ENCODE results near the gene SETMAR.

SETMAR gene

DNA sequence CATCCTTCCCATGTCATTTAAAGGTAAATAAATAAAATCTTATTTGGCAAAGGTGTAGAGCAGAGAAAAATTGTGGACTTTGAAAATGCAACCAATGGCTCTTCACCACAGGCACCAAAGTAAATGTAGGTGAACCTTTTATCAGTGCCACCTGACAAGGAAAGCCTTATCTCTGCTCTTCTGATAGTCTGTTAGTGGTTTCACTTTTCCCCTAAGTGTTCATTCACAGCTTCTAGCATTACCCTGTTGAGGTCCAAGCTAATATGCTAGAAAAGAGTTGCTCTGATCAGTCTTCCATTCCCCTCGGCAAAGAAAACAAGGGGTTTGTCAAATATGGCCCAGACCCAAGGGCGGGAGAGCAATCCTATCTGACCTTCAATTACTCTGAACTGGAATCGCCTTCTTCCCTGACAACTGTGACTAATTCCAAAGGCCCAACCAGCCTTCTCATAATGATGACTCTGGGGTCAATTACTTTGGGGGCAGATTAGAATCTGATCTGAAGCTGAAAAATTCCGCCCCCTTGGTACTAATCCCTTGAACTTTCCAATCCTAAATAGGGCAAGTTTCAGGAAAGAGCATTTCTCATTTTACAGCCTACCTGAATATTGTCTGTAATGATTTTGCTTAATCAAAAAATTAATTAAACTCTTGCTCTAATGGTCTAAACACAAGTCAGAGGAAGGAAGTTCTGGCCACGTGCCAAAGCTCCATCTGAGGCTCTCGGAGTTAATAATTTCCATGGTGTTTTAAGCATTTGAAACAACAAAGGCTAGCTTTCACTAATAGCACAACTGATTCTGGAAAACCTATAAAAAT lies 52.4 kb downstream of the SETMAR start:
- no peak for DNase-seq

GRCh38 chr3:4356220-4356540 lies 53.0 kb downstream of the SETMAR start:
- DNase-seq: no peak

DNA sequence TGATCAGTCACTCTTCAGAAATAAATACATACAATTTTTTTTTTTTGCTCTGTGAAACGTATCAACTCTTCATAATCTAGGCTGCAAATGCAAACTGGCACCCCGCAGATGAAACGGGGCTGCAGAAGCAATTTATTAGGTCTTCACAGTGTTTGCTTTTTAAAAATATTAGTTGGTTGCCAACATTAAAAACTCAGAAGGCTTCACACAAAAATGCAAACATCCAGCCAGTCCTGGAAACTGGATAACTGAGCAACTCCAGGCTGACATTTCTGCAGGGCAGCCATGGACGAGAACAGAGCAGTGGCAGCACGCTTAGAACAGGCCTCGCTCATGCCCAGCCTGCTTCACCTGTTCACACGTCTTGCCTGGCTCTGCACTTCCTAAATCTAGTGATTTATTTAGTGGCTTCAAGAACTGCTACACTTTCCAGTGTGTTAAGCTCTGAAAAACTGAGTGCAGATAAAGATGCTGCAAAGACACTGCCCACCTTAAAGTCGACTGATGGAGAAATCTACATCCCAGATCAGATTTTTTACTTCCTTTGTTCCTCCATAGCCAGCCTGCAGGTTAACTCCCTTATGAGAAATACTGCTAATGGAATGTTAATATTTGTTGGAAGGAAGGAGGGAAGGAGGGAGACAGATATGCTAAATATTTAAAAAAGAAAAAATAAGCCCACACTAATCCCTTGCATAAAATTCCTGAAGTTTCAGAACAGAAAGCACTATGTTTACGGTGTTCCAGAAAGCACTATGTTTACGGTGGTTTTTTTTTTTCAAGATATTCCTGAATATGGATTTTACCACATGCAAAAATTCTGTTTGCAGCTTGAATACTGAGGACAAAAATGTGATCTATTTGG lies 53.6 kb downstream of the SETMAR start:
- no peak for DNase-seq

DNA sequence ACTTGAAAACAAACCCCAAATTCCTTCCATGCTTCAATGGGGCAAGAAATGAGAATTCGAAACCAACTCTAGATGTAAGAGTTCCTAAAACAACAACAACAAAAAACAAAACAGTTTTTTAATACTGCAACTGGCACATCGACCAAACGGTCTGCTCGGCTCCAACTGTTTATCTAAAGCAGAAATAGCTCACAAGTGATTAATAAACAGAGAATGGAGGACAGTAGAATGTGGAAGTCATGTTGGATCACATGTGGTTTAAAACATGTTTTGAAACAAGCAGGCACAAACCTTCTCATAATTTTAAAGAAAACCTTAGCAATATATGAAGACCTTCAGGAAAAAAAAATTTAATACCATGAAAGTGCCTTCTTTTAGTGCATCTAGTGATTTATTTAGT lies 55.1 kb downstream of the SETMAR start:
- DNase-seq: no peak

DNA sequence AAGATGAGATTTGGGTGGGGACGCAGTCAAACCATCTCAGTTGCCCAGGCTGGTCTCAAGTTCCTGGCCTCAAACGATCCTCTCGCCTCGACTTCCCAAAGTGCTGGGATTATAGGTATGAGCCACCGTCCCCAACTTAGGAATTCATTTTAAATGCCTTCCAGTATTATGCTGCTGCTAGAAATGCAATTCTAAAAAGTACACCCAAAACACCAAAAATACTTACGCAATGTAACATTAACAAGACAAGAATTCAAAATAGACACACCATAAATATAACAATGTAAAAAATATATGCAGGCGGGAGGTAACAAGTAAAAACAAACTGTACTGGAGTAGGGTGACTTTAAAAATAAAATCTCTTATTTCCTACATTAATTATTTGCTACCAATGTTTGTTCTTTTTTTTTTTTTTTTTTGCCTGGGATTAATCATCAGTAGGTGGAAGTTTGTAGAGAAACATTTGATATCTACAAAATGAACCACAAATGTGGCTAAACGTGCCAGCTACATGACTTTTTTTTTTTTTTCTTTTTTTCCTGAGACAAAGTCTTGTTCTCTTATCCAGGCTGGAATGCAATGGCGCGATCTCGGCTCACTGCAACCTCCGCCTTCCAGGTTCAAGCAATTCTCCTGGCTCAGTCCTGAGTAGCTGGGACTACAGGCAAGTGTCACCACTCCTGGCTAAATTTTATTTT lies 56.8 kb downstream of the SETMAR start:
- DNase-seq: no peak

DNA sequence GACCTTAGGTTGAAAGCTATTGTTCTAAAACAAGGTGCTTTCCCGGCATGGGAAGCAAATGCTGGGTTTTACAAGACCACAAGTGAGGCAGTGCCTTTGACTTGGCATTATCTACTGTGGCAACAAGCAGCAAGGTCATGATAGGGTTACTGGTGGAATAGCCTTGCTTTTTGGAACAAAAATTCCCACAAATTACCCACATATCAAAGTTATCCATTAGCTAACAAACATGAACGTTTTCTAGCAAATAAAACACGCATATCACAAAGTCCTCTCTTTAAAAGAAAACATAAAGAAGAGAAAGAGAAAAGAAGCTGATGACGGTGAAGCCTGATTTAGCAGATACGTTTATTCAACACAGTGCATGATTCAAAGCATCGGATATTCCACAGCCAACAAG lies 57.6 kb downstream of the SETMAR start:
- DNase-seq: no peak

- no peak for DNase-seq
These were observed 59.4 kb downstream of the SETMAR start for GRCh38 chr3:4362523-4362922.

Measured in NCI-H1092 treated with DMSO at 0.1 percent for 48 hours (cell line).